NCI-H2196 (cell line): Measurements from ENCODE around the gene MAP3K4.

Source experiments
- DNase-seq: peaks from one replicate; lab custom pipeline; 2025; ENCODE audit not compliant: unreplicated experiment; lab: John Stamatoyannopoulos, UW

MAP3K4 gene

GRCh38 chr6:161076181-161076677 is 84.7 kb downstream of the MAP3K4 start:
- no peak for DNase-seq

GRCh38 chr6:161079566-161080262 is 88.1 kb downstream of the MAP3K4 start:
- no peak for DNase-seq

- DNase-seq = no peak
Observed at GRCh38 chr6:161080263-161080970, 88.8 kb downstream of the MAP3K4 start.

- DNase-seq = no peak
Observed at GRCh38 chr6:161082215-161082614, 90.6 kb downstream of the MAP3K4 start.

- no peak for DNase-seq
Observed at GRCh38 chr6:161085246-161085645, 93.7 kb downstream of the MAP3K4 start.

- DNase-seq = no peak
Observed at GRCh38 chr6:161088676-161089328, 97.2 kb downstream of the MAP3K4 start.

- DNase-seq = no peak
Observed at GRCh38 chr6:161091151-161091550, 99.6 kb downstream of the MAP3K4 start.

- no peak for DNase-seq
Observed at GRCh38 chr6:161091972-161092701, 100.6 kb downstream of the MAP3K4 start.

GRCh38 chr6:161094955-161095354 is 103.4 kb downstream of the MAP3K4 start:
- DNase-seq = no peak

GRCh38 chr6:161095916-161096315 is 104.3 kb downstream of the MAP3K4 start:
- DNase-seq = no peak

- DNase-seq = no peak
Observed at GRCh38 chr6:161100072-161100471, 108.5 kb downstream of the MAP3K4 start.

- no peak for DNase-seq
Observed at GRCh38 chr6:161101517-161101916, 109.9 kb downstream of the MAP3K4 start.

- no peak for DNase-seq
Observed at GRCh38 chr6:161103475-161103874, 111.9 kb downstream of the MAP3K4 start.

GRCh38 chr6:161104966-161105365 is 113.4 kb downstream of the MAP3K4 start:
- no peak for DNase-seq

GRCh38 chr6:161105408-161105807 is 113.8 kb downstream of the MAP3K4 start:
- no peak for DNase-seq

- DNase-seq = no peak
Observed at GRCh38 chr6:161107779-161108730, 116.5 kb downstream of the MAP3K4 start.

GRCh38 chr6:161108916-161109315 is 117.3 kb downstream of the MAP3K4 start:
- DNase-seq = no peak

- DNase-seq = no peak
Observed at GRCh38 chr6:161109366-161109765, 117.8 kb downstream of the MAP3K4 start.

- no peak for DNase-seq
Observed at GRCh38 chr6:161110028-161110779, 118.6 kb downstream of the MAP3K4 start.
